ENCODE data around the gene ALK. TPM values are rescaled to one million over a fixed set of nuclear protein-coding genes. Genes with fewer than 3 reads are reported as not detected.
"Not testable (repeated sequence)": the region's sequence is repeated elsewhere in the genome, so short reads cannot be mapped to it uniquely, and the experiment has no call there.

ALK gene
- total RNA-seq, 2 donors from 2014 or later = 0.13 to 0.46 TPM

DNA sequence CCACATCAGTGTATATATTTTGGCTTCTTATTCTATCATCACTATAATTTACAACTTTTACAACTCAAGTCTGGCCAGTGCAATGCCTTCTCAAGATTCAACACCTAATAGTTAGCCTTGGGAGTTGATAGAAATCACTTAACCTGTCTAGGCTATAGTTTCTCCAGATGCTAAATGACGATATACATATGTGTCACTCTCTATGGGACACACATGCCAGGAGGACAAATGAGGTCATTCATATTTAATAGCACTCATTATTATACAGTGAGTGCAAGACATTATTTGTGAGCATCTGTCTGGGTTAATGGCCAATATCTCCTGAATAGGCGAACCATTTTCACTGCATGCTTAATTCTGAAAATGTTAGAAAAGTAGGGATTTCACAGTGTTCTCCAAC, 89.8 kb downstream of the ALK start:
- peaks cover 18% of the 10 kb centered on the region for H3K27me3 ChIP-seq (ENCODE audit: control insufficient read depth, insufficient read depth, low read length, poor library complexity, severe bottlenecking)
- H3K9ac ChIP-seq (ENCODE audit: extremely low read depth, low read length, poor library complexity, severe bottlenecking) = no peak overlapping the region
- peaks cover 39% of the 10 kb centered on the region for H3K27me3 Mint-ChIP-seq (ENCODE audit: insufficient read depth)
- 87 to 100% methylated on average over 1 to 2 of the region's 2 CpGs for WGBS, 2 experiments (ENCODE audit: insufficient coverage in 1 of 2, insufficient read length in 1 of 2)
- H3K27ac Mint-ChIP-seq = no peak overlapping the region
- H3K4me3 ChIP-seq (ENCODE audit: low read length) = no peak overlapping the region
- H3K4me3 Mint-ChIP-seq = no peak overlapping the region
- no peaks in the 10 kb centered on the region for H3K4me1 Mint-ChIP-seq
- DNase-seq = no peak
- no peaks in the 10 kb centered on the region for H3K36me3 ChIP-seq (ENCODE audit: control insufficient read depth, insufficient read depth, low read length)
- no peak overlapping the region for H3K27ac ChIP-seq (ENCODE audit: low read depth, low read length)
- H3K4me1 ChIP-seq (ENCODE audit: control insufficient read depth, insufficient read depth, low read length) = no peaks in the 10 kb centered on the region
- peaks cover 6% of the 10 kb centered on the region for H3K9me3 ChIP-seq (ENCODE audit: control insufficient read depth, low read length)
- TF ChIP-seq, protein P1, sequence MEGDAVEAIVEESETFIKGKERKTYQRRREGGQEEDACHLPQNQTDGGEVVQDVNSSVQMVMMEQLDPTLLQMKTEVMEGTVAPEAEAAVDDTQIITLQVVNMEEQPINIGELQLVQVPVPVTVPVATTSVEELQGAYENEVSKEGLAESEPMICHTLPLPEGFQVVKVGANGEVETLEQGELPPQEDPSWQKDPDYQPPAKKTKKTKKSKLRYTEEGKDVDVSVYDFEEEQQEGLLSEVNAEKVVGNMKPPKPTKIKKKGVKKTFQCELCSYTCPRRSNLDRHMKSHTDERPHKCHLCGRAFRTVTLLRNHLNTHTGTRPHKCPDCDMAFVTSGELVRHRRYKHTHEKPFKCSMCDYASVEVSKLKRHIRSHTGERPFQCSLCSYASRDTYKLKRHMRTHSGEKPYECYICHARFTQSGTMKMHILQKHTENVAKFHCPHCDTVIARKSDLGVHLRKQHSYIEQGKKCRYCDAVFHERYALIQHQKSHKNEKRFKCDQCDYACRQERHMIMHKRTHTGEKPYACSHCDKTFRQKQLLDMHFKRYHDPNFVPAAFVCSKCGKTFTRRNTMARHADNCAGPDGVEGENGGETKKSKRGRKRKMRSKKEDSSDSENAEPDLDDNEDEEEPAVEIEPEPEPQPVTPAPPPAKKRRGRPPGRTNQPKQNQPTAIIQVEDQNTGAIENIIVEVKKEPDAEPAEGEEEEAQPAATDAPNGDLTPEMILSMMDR (conservative IDR thresholded peaks at IDR 0.05) = no peak
- peaks cover 4% of the 10 kb centered on the region for H3K9me3 Mint-ChIP-seq
- H3K36me3 Mint-ChIP-seq (ENCODE audit: low read depth) = no peaks in the 10 kb centered on the region

DNA sequence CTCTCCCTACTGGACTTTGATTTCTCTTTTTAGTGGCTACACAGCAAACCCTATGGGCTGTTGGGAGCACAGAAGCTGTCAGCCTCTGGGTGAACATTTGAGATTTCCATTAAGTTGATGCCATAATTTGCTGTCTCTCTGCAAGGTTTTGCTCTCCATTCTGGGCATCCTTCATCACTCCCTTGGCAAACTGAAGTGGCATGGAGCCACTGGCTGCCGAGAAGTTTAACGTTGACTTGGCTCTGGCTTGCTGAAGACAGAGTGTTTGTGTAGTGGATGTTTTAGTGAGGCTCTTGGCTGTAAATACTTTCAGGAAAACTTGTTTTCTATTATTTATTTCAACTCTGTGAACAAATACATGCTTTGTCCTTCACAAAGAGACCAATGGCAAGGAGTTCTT, 91.5 kb downstream of the ALK start:
- no peaks in the 10 kb centered on the region for H3K36me3 Mint-ChIP-seq (ENCODE audit: low read depth)
- TF ChIP-seq, protein P1 (conservative IDR thresholded peaks at IDR 0.05) = no peak
- no peak overlapping the region for H3K27ac ChIP-seq (ENCODE audit: low read depth, low read length)
- H3K27me3 Mint-ChIP-seq (ENCODE audit: insufficient read depth) = peaks cover 35% of the 10 kb centered on the region
- DNase-seq = no peak
- no peaks in the 10 kb centered on the region for H3K36me3 ChIP-seq (ENCODE audit: control insufficient read depth, insufficient read depth, low read length)
- H3K4me3 Mint-ChIP-seq = no peak overlapping the region
- H3K9ac ChIP-seq (ENCODE audit: extremely low read depth, low read length, poor library complexity, severe bottlenecking) = no peak overlapping the region
- WGBS, 2 experiments (ENCODE audit: insufficient coverage in 1 of 2, insufficient read length in 1 of 2) = 89 to 100% methylated on average over 2 of the region's 2 CpGs
- no peak overlapping the region for H3K4me3 ChIP-seq (ENCODE audit: low read length)
- H3K9me3 ChIP-seq (ENCODE audit: control insufficient read depth, low read length) = peaks cover 10% of the 10 kb centered on the region
- H3K27ac Mint-ChIP-seq = no peak overlapping the region
- H3K9me3 Mint-ChIP-seq = peaks cover 8% of the 10 kb centered on the region
- H3K4me1 ChIP-seq (ENCODE audit: control insufficient read depth, insufficient read depth, low read length) = no peaks in the 10 kb centered on the region
- peaks cover 18% of the 10 kb centered on the region for H3K27me3 ChIP-seq (ENCODE audit: control insufficient read depth, insufficient read depth, low read length, poor library complexity, severe bottlenecking)
- no peaks in the 10 kb centered on the region for H3K4me1 Mint-ChIP-seq

DNA sequence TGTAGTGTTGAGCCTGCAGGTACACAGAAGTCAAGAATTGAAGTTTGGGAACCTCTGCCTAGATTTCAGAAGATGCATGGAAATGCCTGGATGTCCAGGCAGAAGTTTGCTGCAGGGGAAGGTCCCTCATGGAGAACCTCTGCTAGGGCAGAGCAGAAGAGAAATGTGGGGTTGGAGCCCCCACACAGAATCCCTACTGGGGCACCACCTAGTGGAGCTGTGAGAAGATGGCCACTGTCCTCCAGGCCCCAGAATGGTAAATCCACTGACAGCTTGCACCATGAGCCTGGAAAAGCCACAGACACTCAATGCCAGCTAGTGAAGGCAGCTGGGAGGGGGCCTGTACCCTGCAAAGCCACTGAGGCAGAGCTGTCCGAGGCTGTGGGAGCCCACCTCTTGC, 97.2 kb downstream of the ALK start:
- not testable (repeated sequence) for H3K4me3 Mint-ChIP-seq; H3K4me1 Mint-ChIP-seq; H3K36me3 Mint-ChIP-seq (ENCODE audit: low read depth); H3K27me3 Mint-ChIP-seq (ENCODE audit: insufficient read depth); H3K27ac Mint-ChIP-seq; H3K27me3 ChIP-seq (ENCODE audit: control insufficient read depth, insufficient read depth, low read length, poor library complexity, severe bottlenecking); H3K4me3 ChIP-seq (ENCODE audit: low read length); DNase-seq; H3K9ac ChIP-seq (ENCODE audit: extremely low read depth, low read length, poor library complexity, severe bottlenecking); H3K4me1 ChIP-seq (ENCODE audit: control insufficient read depth, insufficient read depth, low read length); H3K36me3 ChIP-seq (ENCODE audit: control insufficient read depth, insufficient read depth, low read length); H3K27ac ChIP-seq (ENCODE audit: low read depth, low read length)
- peaks cover 26% of the 10 kb centered on the region for H3K9me3 Mint-ChIP-seq
- TF ChIP-seq, protein P1 (conservative IDR thresholded peaks at IDR 0.05) = peak; percentile 36
- WGBS, 2 experiments (ENCODE audit: insufficient coverage in 1 of 2, insufficient read length in 1 of 2) = 79 to 100% methylated on average over 1 of the region's 1 CpG
- H3K9me3 ChIP-seq (ENCODE audit: control insufficient read depth, low read length) = peaks cover 10% of the 10 kb centered on the region
